CD4-positive, alpha-beta T cell treated with Interleukin-21 for 1 hour (primary cell): Measurements from ENCODE around the gene CEP72.
A peak's percentile ranks its signal among the peaks of the same experiment; 100 is the strongest.
"Not testable (repeated sequence)": the region's sequence is repeated elsewhere in the genome, so short reads cannot be mapped to it uniquely, and the experiment has no call there.

Experiments used
- DNase-seq: peaks from one replicate; pipeline ENCODE4 v3.0.0-alpha.2; 2020

Gene CEP72

GRCh38 chr5:686936-687335 is 74.8 kb downstream of the CEP72 start:
- DNase-seq: not testable (repeated sequence)

DNA sequence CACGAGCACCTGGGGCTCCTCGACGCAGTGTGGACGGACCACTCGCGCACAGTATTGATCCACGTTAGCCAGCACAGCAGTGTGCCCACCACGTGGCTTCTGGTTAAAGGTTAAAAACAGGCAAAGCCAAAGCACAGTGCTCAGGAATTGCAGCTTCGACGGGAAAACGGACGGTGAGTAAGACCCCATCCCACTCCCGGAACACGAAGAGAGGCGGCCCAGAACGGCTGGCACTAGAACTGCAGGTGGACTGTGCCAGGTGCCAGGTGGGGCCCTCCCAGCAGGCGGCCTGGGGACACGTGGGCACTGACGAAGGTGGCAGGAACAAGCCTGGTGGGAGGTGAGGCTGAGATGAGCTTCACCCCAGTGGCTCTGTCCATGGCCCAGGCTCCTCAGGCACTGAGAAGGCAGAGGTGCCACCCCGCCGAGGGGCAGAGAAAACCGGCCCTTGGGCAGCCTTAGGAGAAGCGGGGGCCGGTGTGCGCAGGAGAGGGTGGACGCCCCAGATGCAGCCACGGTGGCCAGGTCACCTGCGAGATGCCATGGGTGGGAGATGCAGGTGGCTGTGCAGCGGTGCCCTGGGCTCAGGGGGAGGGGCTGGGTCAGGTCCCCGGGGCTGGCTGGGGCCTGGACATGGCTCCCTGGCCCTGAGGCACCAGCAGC is 76.3 kb downstream of the CEP72 start:
- not testable (repeated sequence) for DNase-seq

DNA sequence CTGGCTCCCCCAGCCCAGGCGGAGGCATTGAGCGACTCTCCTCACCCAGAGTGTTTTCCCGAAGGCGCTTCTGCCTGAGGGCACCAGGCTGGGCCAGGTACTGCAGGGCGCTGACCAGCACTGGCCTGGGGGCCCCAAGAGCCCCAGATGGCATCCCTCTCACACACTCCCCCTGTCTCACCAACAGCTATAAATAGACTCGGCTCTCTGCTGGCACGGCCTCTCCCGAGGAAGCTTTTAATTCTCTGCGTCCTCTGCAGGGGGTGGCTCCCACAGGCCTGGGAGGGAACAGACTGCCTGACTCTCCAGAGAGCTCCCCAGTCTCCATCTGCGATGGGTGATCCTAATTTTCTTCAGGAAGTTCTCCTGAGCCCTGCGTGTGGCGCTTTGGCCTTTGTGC is 78.2 kb downstream of the CEP72 start:
- not testable (repeated sequence) for DNase-seq

DNA sequence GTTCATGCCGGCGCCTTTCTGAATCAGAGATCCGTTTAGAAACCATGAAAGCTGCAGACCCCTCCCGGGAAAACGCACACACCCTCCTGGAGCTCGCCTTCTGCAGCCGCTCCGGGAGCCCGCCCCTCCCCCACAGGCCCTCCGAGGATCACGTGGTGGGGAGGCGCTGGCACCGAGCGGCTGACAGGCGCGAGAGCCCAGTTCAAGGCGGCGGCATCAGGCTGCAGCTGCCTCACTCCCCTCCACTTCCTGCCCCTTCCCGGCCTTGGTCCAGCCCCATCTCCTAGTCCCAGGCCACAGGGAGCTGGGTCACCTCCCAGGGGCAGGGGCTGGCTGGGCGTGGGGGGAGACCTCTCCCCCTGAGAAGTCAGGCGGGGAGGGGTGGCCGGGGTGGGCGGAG is 78.9 kb downstream of the CEP72 start:
- DNase-seq: not testable (repeated sequence)

DNA sequence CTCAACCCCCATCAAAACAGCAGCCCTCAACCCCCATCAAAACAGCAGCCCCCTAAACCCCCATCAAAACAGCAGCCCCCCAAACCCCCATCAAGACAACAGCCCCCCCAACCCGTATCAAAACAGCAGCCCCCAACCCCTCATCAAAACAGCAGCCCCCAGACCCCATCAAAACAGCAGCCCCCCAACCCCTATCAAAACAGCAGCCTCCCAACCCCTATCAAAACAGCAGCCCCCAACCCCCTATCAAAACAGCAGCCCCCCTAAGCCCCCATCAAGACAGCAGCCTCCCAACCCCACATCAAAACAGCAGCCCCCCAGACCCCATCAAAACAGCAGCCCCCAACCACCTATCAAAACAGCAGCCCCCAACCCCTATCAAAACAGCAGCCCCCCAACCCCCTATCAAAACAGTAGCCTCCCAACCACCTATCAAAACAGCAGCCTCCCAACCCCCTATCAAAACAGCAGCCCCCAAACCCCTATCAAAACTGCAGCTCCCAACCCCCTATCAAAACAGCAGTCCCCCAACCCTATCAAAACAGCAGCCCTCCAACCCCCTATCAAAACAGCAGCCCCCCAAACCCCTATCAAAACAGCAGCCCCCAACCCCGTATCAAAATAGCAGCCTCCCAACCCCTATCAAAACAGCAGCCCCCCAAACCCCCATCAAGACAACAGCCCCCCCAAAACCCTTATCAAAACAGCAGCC is 79.8 kb downstream of the CEP72 start:
- DNase-seq: no peak

DNA sequence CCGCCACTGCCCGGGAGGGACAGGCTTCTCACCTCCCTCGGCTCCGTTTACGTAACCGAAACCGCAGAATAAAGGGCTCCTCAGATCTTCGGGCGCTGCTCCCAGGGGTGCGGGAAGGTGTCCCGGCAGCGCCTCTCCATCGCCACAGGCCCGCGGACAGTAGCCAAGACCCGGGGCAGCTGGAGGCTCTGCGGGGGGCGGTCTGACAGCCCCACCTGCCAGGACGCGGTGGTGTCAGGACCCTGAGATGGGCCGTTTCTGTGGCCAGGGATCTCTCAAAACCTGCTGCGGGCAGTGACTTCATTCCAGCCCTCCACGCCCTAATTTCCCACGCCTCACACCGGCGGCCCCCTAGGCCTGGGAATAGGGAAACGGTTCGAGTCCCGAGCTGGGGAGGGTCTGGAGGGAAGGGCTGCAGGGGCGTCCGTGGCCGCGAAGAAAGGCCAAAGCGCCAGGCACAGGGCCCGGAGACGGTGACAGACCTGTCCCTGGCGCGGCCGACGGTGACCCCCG is 80.4 kb downstream of the CEP72 start:
- peak; percentile 46 for DNase-seq

- peak; percentile 84 for DNase-seq
These were observed 81.3 kb downstream of the CEP72 start, which contains the start of gene TPPP for GRCh38 chr5:693271-694041. Gene TPPP (minus strand): TSS chr5:693352. CDS start chr5:678060, 15,292 bp downstream.

- DNase-seq: not testable (repeated sequence)
These were observed 81.9 kb downstream of the CEP72 start for GRCh38 chr5:694042-694431.

GRCh38 chr5:695475-695874 is 83.3 kb downstream of the CEP72 start:
- DNase-seq: not testable (repeated sequence)

- DNase-seq: not testable (repeated sequence)
These were observed 84.1 kb downstream of the CEP72 start for GRCh38 chr5:696191-696590.

GRCh38 chr5:696753-697702 is 84.9 kb downstream of the CEP72 start:
- not testable (repeated sequence) for DNase-seq
